T-helper 22 cell (primary cell): ENCODE measurements around the gene GHR.

Experiments used
- DNase-seq: peaks from one replicate; pipeline ENCODE4 v3.0.0-alpha.2; 2020; ENCODE audit warnings: low read depth

The GHR gene

GRCh38 chr5:42516282-42517042 is 93.2 kb downstream of the GHR start:
- DNase-seq: no peak

DNA sequence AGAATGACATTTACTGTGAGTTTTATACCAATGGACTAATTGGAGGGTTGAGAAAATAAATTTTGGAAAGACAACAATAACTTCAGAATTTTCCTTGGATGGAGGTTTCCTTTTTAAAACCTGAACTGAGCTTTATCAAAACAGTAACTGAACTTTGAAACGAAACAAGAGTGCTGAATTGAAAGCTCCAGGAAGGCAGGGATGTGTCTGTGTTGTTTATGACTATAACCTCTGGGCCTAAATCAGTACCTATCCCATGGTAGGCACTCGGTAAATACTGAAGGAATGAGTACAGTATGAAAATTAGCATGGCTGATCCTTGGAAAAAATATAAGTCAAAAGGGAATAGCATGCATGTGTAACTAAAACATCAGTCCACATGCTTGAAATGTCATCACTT is 93.9 kb downstream of the GHR start:
- DNase-seq: no peak

DNA sequence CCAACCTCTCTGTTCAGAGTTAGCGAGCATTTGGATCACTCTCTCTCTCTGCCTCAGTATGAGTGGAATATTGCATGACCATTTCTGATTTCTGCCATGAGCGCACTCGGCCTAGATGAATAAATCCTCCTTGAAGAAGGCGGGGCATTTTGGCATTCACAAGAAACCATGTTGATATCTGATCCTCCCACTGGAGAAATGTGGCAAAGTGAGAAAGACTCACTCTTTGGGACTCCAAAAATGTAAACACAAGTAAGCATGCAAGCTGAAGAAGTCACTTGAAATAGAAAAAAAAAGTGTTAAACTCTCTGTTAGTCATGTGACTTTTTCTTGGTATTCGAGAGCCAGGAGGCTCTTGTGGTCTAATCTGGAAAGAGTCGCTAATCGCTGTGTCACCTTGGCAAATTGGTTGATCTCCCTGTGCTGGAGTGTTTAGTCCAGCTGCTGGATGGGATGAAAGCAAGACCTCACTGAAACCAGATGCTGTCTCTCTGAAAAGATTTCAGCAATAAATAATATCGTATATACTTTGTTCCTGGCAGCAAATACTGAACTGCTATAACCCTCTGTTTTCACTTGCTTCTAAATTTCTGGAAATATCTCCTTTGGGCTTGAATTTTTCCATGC is 95.5 kb downstream of the GHR start:
- no peak for DNase-seq

DNA sequence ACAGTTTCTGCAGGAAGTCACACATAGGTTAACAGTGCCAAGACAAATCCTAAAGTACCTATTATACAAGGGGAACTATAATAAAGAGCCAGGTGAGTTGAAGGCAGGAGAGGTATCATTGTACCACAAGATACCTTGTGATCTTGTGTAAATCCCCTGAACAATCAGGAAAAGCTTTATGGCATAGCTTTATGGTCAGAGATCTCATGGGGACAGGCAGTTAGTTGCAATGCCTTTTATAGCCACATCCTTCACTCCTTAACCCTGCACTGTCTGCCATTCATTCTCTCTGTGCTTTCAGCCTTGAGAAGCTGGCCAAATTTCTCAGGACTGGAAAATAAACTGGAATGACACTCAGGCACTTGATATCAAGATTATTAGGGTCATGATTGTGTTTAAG is 97.0 kb downstream of the GHR start:
- no peak for DNase-seq

DNA sequence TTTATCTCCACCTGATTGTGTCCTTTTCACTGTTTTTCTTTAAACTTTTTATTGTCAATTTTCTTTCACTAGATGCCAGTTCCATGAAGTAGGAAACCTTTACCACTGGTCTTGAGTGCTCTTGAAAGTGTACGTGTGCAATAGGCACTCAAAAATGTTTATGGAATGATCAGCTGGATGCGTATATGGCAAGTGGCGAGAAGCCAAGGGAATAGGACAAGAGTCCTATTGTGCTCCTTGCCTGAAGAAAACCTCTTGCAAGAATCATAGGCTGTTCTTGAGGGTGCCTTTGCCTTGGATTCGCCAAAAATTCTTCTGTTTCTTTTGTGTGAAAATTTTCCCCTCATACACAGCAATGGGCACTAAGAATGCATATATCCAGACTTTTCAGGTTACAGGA is 97.7 kb downstream of the GHR start:
- DNase-seq: no peak

GRCh38 chr5:42521406-42521805 is 98.2 kb downstream of the GHR start:
- DNase-seq: no peak

- no peak for DNase-seq
Observed at GRCh38 chr5:42522783-42523182, 99.5 kb downstream of the GHR start.

GRCh38 chr5:42526179-42526578 is 102.9 kb downstream of the GHR start:
- no peak for DNase-seq

DNA sequence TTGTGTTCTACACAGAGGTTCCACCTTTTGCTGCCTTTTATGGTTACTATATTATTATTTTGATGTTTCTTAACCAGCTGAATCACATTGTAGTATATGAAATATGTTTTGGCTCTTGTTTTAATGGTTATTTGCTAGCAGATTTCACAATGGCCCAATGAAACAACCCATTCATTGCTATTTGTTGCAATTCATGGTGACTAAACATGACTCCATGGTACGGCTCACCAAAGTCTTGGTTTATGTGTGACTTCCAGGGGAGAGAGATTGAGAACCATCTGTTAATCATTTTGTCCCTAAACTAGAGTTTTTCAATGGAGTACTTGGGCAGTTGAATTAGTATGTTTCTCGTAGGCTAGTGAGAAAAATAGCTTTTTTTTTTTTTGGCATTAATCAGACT is 108.4 kb downstream of the GHR start:
- DNase-seq: no peak

GRCh38 chr5:42542106-42542505 is 118.9 kb downstream of the GHR start:
- DNase-seq: no peak

- no peak for DNase-seq
Observed at GRCh38 chr5:42543774-42544173, 120.5 kb downstream of the GHR start.

GRCh38 chr5:42545038-42545437 is 121.8 kb downstream of the GHR start:
- no peak for DNase-seq

- no peak for DNase-seq
Observed at GRCh38 chr5:42547141-42547540, 123.9 kb downstream of the GHR start.

GRCh38 chr5:42547894-42548293 is 124.7 kb downstream of the GHR start:
- DNase-seq: no peak

- DNase-seq: no peak
Observed at GRCh38 chr5:42552597-42552996, 129.4 kb downstream of the GHR start.

GRCh38 chr5:42553461-42553860 is 130.2 kb downstream of the GHR start:
- DNase-seq: no peak

DNA sequence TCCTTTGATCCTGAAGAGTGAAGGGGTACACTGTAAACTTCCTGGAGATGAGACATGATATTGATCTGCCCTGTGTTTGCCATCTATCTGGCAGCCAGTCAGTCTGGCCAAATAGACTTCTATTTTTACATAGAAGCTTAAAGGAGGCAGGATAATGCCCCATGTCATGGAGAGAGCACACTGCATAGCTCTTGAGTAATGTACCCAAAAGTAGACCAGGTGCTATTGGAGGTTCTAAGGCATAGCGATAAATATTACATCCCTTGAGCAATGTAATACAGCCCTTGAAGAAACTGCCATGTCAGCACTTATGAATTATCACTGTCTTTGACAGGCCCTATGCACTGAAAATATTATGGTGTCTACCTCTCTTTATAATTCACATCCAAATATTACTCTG is 131.8 kb downstream of the GHR start:
- no peak for DNase-seq

- DNase-seq: no peak
Observed at GRCh38 chr5:42555797-42556196, 132.6 kb downstream of the GHR start.

DNA sequence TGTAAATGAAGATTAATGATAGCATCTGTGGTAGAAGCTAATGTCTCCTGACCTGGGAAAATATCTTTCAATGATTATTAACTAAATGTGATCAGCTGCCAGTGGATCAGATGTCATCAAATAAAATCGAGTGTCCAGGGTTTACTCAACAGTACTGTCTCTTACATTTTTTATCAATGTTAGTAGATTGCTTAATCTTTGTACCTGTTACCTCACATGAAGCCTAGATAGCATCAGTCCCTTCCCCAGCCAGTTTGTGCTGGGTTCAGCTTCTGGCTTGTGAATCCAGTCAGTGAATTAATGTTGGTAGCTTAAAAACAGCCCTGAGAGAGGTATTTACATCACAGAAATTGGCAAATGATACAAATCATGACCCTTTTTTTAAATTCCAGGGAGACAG is 134.4 kb downstream of the GHR start:
- DNase-seq: no peak

DNA sequence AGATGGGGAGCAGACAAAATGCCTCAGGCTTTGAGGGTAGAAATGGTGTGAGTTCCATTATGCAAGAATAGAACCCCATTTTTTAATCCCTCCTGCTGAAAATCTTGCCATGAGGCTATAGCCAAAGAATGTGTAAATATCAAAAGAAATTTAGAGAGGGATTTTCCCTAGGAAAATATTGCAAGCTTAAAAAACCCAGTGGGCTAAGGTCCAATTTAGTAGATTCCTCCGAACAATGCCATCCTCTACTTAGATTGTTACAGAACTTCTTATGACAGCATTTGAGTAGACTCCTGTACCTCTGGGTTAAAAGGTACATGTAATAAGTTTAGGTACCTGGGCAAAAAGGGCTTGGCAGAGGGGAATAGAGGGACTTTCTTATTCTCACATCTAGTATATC is 138.4 kb downstream of the GHR start:
- no peak for DNase-seq

GRCh38 chr5:42564689-42565356 is 141.6 kb downstream of the GHR start:
- DNase-seq: no peak

GRCh38 chr5:42566652-42567295 is 143.5 kb downstream of the GHR start:
- DNase-seq: no peak

DNA sequence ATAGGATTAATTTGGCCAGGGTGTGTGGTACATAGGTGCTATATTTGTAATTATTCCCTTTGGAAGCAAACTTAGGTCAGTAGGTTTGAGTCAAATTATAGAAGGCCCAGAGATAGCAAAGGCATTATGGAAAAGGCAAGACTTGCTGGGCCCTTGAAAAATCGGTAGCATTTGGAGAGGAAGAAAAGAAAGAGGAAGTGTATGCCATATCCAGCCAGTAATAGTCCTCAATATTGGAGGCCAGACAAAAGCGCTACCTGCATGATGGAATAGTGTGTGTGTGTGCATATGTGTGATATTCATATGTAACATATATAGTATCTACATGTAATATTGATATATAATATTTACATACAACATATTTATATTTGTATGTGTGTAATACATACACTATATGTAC is 146.1 kb downstream of the GHR start:
- DNase-seq: no peak
